Stimulated activated effector memory CD8-positive, alpha-beta T cell treated with anti-CD3 and anti-CD28 coated beads, Interleukin-12 subunit alpha, Interleukin-12 subunit beta, amount 100 ng/mL, for 72 hours (primary cell): ENCODE results near the gene RPS18.

ENCODE experiments used
- ATAC-seq: fragments of 150-1000 bp; cut with Tn5 transposase; 2 replicates; pipeline ENCODE4 v1.10.0; 2021
- DNase-seq, 2 donors: peaks; one replicate each; pipeline ENCODE4 v3.0.0; 2021 to 2022; ENCODE audit warnings: low spot score in 2 of 2
- H3K27ac Mint-ChIP-seq: one replicate; pipeline ENCODE4 v1.8.0; 2022; ENCODE audit warnings: mild to moderate bottlenecking, mixed read lengths
- H3K36me3 Mint-ChIP-seq: one replicate; pipeline ENCODE4 v1.8.0; 2022; ENCODE audit warnings: mild to moderate bottlenecking, mixed read lengths
- H3K4me1 Mint-ChIP-seq: one replicate; pipeline ENCODE4 v1.8.0; 2022; ENCODE audit warnings: mixed read lengths
- H3K4me3 Mint-ChIP-seq: one replicate; pipeline ENCODE4 v1.8.0; 2022; ENCODE audit warnings: mild to moderate bottlenecking, mixed read lengths
- H3K9me3 Mint-ChIP-seq: one replicate; pipeline ENCODE4 v1.8.0; 2022; ENCODE audit warnings: mixed read lengths

Gene RPS18

GRCh38 chr6:33295621-33296369, 23.9 kb downstream of the RPS18 start:
- Mint-ChIP-seq H3K9me3 (no peaks in the 10 kb centered on the region), H3K27ac (peak overlapping the region; percentile 100), H3K36me3 (peaks cover 88% of the 10 kb centered on the region), H3K4me1 (peaks cover 53% of the 10 kb centered on the region), H3K4me3 (no peak overlapping the region)
- no peak for ATAC-seq
- DNase-seq, result no peak

DNA sequence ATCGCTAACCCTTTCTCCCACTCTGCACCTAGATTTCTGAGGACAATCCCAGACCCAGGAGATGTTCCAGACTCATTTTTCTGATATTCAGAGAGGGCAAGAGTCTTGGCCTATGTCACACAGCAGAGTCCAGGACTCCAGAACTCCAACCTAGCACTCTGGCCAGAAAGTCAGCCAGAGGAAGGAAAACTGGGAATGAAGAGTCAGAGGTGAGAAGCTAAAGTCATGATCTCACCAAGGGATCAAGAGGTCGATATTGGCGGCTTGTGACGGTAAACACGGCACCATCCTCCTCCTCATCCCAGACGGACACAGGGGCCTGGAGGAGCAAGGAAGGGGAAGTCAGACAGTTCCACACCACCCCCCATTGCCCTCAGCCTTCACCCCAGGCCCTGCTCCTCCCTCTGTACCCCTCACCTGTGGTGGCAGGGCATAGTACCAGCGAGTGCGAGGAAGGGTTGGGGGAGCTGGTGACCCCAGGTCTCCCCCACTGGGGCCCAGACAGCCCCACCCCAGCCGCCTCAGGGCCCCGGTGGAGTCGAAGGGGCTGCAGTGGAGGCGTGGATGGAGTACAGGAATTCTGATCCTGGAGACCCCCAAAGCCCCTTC, 25.0 kb downstream of the RPS18 start:
- peaks cover 52% of the 10 kb centered on the region for H3K4me1 Mint-ChIP-seq
- H3K9me3 Mint-ChIP-seq, result no peaks in the 10 kb centered on the region
- H3K36me3 Mint-ChIP-seq, result peaks cover 88% of the 10 kb centered on the region
- ATAC-seq (no peak), DNase-seq (no peak)
- peak overlapping the region; percentile 100 for H3K27ac Mint-ChIP-seq
- peak overlapping the region; percentile 100 for H3K4me3 Mint-ChIP-seq

DNA sequence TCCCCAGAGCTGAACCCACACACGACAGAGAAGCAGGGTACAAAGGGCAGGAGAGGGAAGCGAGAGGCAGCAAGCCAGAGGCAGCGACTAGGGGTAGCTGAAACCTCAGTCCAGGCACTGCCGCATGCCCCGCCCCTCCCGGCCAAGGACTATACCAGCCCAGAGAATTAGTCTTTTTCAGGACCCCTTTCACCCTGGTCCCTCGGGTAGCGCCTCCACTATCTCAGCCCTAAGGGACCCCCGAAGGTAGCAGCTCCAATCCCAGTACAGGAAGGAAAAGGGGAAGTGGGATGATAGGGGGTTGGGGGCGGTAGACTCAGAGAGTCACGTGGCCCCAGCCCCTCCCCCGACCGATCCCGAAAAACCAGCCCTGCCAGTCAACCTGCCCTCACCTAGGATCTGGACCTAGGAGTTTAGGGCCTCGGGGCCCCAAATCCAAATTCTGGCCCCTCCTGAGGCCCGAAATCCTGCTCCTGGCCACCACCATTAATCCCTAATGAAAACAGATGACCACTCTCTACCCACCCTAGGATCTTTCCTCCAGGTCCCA, 25.6 kb downstream of the RPS18 start:
- H3K4me3 Mint-ChIP-seq, result peak overlapping the region; percentile 100
- no peaks in the 10 kb centered on the region for H3K9me3 Mint-ChIP-seq
- H3K27ac Mint-ChIP-seq, result peak overlapping the region; percentile 100
- DNase-seq, result no peak
- peaks cover 48% of the 10 kb centered on the region for H3K4me1 Mint-ChIP-seq
- ATAC-seq, result no peak
- peaks cover 88% of the 10 kb centered on the region for H3K36me3 Mint-ChIP-seq

- ATAC-seq (peak; percentile 54), DNase-seq (peak in 1 of 2 donors; percentile 81)
- peak overlapping the region; percentile 100 for H3K4me3 Mint-ChIP-seq
- H3K36me3 Mint-ChIP-seq, result peaks cover 88% of the 10 kb centered on the region
- H3K4me1 Mint-ChIP-seq, result peaks cover 48% of the 10 kb centered on the region
- H3K9me3 Mint-ChIP-seq, result no peaks in the 10 kb centered on the region
- H3K27ac Mint-ChIP-seq, result peak overlapping the region; percentile 100
Measured at GRCh38 chr6:33297956-33298772, 26.3 kb downstream of the RPS18 start.

DNA sequence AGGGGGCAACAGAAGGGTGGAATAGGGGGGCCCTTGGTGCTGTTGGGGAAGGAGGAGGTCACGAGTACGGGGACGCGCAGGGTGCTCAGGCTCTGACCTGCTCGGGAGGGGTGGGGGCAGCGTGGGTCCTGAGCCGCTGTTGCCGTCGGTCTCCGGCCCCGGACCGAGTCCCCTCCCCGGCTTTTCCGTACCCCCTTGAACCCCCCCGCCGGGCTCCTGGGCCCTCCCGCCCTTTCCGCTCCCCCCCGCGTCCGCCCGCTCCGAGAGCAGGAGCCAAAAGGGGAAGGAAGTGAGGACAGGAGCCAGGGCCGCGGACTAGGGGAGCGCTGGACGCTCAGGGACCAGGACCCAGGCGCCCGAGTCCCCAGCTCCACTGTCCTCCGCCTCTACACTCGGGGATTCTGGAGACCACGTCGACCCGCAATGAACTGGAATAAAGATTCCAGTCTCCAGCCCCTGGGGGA, 26.9 kb downstream of the RPS18 start, which contains the start of gene RGL2:
TSS of gene RGL2 (minus strand) at position 170 of the 464 bp plus-strand sequence. CDS start 332 bp downstream, outside the sequence.
- H3K36me3 Mint-ChIP-seq, result peaks cover 88% of the 10 kb centered on the region
- H3K9me3 Mint-ChIP-seq, result no peaks in the 10 kb centered on the region
- H3K4me1 Mint-ChIP-seq, result peaks cover 52% of the 10 kb centered on the region
- peak within 1 kb of the TSS; percentile 100 for H3K4me3 Mint-ChIP-seq
- ATAC-seq (peak; percentile 36), DNase-seq (peak in 1 of 2 donors; percentile 36)
- peak within 1 kb of the TSS; percentile 100 for H3K27ac Mint-ChIP-seq

GRCh38 chr6:33299237-33299944, 27.5 kb downstream of the RPS18 start:
- Mint-ChIP-seq H3K4me1 (peaks cover 58% of the 10 kb centered on the region), H3K27ac (peak overlapping the region; percentile 100), H3K4me3 (peak overlapping the region; percentile 100), H3K36me3 (peaks cover 91% of the 10 kb centered on the region), H3K9me3 (no peaks in the 10 kb centered on the region)
- DNase-seq (peak; percentile 85 to 97), ATAC-seq (peak; percentile 90)

DNA sequence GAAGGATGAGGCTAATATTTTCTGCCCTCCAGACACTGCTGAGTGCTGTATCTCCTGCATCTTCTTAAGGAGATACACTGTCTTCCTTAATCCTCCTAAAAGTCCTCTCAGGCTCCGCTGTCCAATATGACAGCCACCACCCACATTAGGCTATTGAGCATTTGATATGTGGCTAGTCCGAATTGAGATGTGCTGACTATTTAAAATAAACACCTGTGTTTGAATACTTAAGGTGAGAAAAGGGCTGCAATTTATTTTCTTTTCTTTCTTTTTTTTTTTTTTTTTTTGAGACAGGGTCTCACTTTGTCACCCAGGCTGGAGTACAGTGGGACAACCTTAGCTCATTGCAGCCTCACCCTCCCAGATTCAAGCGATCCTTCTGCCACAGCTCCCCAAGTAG, 30.0 kb downstream of the RPS18 start:
- peak overlapping the region; percentile 100 for H3K27ac Mint-ChIP-seq
- no peak for DNase-seq
- H3K9me3 Mint-ChIP-seq, result no peaks in the 10 kb centered on the region
- H3K4me1 Mint-ChIP-seq, result peaks cover 67% of the 10 kb centered on the region
- peaks cover 96% of the 10 kb centered on the region for H3K36me3 Mint-ChIP-seq
- H3K4me3 Mint-ChIP-seq, result no peak overlapping the region
- no peak for ATAC-seq

GRCh38 chr6:33304216-33304615, 32.3 kb downstream of the RPS18 start:
- H3K4me1 Mint-ChIP-seq, result peaks cover 60% of the 10 kb centered on the region
- peaks cover 100% of the 10 kb centered on the region for H3K36me3 Mint-ChIP-seq
- peak overlapping the region; percentile 77 for H3K27ac Mint-ChIP-seq

GRCh38 chr6:33305052-33305451, 33.2 kb downstream of the RPS18 start:
- Mint-ChIP-seq H3K4me1 (peaks cover 51% of the 10 kb centered on the region), H3K36me3 (peaks cover 100% of the 10 kb centered on the region), H3K4me3 (no peak overlapping the region), H3K9me3 (no peaks in the 10 kb centered on the region), H3K27ac (peak overlapping the region; percentile 13)
- DNase-seq (no peak), ATAC-seq (no peak)

More at GRCh38 chr6:33304216-33304615, 32.3 kb downstream of the RPS18 start:
- no peak for DNase-seq
- ATAC-seq, result no peak
- Mint-ChIP-seq H3K9me3 (no peaks in the 10 kb centered on the region), H3K4me3 (no peak overlapping the region)

GRCh38 chr6:33306356-33306755, 34.5 kb downstream of the RPS18 start:
- Mint-ChIP-seq H3K9me3 (no peaks in the 10 kb centered on the region), H3K27ac (peak overlapping the region; percentile 13), H3K4me3 (no peak overlapping the region), H3K4me1 (peaks cover 44% of the 10 kb centered on the region), H3K36me3 (peaks cover 100% of the 10 kb centered on the region)
- no peak for ATAC-seq
- DNase-seq, result no peak

GRCh38 chr6:33312361-33313104, 40.7 kb downstream of the RPS18 start:
- peaks cover 81% of the 10 kb centered on the region for H3K36me3 Mint-ChIP-seq
- ATAC-seq, result peak; percentile 59
- peak overlapping the region; percentile 100 for H3K4me3 Mint-ChIP-seq
- H3K27ac Mint-ChIP-seq, result peak overlapping the region; percentile 99
- no peaks in the 10 kb centered on the region for H3K9me3 Mint-ChIP-seq
- peak in 1 of 2 donors; percentile 81 for DNase-seq
- H3K4me1 Mint-ChIP-seq, result peaks cover 50% of the 10 kb centered on the region

DNA sequence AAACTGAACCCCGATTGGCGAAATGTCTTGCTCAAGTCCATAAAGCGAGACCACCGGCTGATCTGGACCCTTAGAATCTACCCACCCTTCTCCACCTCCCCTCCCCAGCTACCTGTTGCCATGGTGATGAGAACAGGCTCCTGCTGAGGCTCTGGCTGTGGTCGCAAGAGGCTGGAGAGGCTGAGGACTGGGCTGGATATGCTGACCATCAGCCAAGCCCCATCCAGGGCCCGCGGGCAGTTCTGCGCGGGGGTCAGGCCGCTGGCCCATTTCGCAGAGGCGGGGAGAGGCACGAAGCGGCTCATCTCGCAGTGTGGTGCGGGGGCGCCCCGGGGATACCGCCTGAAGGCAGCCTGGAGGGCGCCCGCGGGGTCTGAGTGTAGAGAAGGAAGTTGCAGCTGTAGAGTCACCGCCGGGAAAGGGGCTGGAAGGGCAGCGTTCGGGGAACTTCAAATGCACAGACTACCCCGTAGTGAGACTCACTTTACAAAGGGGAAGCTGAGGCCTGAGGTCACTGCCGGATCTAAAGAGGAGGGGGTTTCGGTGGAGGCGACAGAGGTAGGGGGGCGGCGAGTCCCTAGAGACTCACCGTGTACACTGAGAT, 41.3 kb downstream of the RPS18 start:
- peak; percentile 24 for ATAC-seq
- Mint-ChIP-seq H3K4me1 (peaks cover 55% of the 10 kb centered on the region), H3K4me3 (peak overlapping the region; percentile 100), H3K36me3 (peaks cover 81% of the 10 kb centered on the region), H3K9me3 (no peaks in the 10 kb centered on the region), H3K27ac (peak overlapping the region; percentile 99)
- DNase-seq, result peak in 1 of 2 donors; percentile 79

DNA sequence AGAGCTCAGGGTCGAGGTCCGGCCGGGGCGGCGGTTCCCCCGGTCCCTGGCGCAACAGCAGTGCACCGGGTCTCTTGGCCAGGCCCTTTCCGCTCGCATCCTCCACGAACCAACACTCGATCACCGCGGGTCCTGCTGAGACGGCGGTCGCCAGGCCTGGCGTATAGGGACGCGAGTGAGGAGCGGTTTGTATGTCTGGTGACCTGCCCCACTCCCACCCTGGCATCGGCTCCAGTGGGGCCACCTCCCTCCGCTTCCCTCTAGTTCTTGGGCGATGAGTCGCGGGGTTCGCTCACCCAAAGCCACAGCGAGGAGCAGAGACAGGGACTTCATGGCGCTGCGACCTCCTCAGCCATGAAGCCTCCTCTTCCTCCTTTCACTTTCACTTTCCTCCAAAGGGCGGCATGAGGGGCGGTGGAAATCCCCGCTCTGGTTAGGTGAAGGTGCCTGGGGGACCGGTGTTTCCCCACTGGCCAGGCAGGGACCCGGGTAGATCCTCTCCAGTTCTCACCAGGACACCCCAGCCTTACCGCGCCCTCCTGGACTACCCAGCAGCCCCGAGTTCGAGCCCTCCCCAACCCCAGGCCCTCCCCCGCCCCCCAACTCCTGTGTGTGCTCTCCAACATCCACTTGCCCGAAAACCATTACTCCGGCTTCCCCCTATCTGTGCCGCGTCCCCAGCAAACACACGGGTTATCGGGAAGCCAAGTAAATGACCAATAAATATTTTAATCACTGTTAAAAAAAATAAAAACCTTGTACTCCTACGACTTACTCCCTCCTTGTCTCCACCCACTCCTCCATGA, 42.0 kb downstream of the RPS18 start, which contains the start of gene TAPBP:
TSS of gene TAPBP (minus strand) at position 370 of the 806 bp plus-strand sequence. CDS start at position 333, 37 bp downstream.
- H3K9me3 Mint-ChIP-seq, result no peaks in the 10 kb centered on the region
- peak within 1 kb of the TSS; percentile 99 for H3K27ac Mint-ChIP-seq
- ATAC-seq (peak; percentile 64), DNase-seq (peak; percentile 61 to 95)
- peaks cover 57% of the 10 kb centered on the region for H3K4me1 Mint-ChIP-seq
- peak within 1 kb of the TSS; percentile 100 for H3K4me3 Mint-ChIP-seq
- peaks cover 81% of the 10 kb centered on the region for H3K36me3 Mint-ChIP-seq
